ENCODE data around the gene ZSWIM8. TPM values are rescaled to one million over a fixed set of nuclear protein-coding genes. Genes with fewer than 3 reads are reported as not detected.
A peak's percentile ranks its signal among the peaks of the same experiment; 100 is the strongest.

ZSWIM8 gene
- total and polyA plus RNA-seq, 8 donors, result 43.4 to 325 (median 79.6) TPM

DNA sequence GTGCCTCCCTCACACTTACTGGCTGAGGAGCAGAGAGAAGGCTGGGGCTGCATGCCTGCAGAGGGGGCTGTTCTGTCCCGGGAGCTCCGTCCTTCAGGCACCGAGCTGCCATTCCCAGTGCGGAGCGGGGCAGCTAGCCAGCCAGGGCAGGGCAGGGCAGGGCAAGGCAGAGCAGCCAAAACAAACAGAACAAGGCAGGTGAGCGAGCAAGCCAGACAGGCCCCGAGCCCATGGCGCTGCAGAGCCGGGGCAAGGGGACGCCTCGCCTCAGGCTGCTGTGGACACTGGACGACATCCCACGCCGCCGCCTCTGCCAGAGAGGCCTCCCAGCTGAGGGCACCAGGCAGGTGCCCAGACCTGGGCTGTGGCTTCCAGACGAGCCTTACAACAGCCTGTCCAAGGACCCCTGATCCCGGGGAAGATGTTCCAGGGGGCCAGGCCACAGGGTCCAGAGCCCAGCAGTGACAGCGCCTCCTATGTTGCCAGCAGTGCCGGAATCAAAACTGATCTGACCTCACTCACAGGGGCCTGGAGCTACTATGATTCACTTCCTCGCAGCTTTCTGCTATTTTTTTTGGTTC lies 34.2 kb downstream of the ZSWIM8 start:
- Histone ChIP-seq H3K9me3 (no peaks in the 10 kb centered on the region), H3K27ac (peak overlapping the region; percentile 33 to 76 (median 69)), H3K4me3 (peak overlapping the region in 1 of 4 donors; percentile 11), H3K36me3 (peaks cover 25 to 88% (median 70%) of the 10 kb centered on the region in 4 donors), H3K27me3 (no peaks in the 10 kb centered on the region), H3K4me1 (peaks cover 12 to 54% (median 22%) of the 10 kb centered on the region in 4 donors)
- 38 to 54% (median 46%) methylated on average over 3 to 20 of the region's 20 CpGs for WGBS, 5 donors
- intact Hi-C loops (cut with DNase I; ENCODE audit: low total_unique reads), result no loop called here
- peak; percentile 84 to 94 for DNase-seq
- no peak for TF ChIP-seq CTCF (IDR thresholded peaks at IDR 0.05)
- TF ChIP-seq EP300 (IDR thresholded peaks at IDR 0.05), result no peak
- TF ChIP-seq POLR2AphosphoS5 (IDR thresholded peaks at IDR 0.05), result peak in 2 of 3 donors; percentile 40 to 47
- no peak for TF ChIP-seq POLR2A (IDR thresholded peaks at IDR 0.05)

DNA sequence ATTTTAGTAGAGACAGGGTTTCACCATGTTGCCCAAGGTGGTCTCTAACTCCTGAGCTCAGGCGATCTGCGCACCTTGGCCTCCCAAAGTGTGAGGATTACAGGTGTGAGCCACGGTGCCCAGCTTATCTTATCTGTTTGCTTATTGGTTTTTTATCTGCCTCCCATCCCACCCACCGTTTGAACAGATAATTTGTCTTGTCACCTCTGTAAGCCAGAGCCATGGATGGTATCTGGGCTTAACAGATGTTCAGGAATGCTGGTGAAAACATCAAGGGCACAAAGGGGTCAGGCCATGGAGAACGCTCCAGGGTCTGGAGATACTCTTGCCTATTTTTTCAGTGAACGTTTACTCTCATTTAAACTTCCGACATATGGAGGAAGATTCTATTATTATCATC lies 38.0 kb downstream of the ZSWIM8 start:
- Histone ChIP-seq H3K4me1 (peaks cover 12 to 19% (median 18%) of the 10 kb centered on the region in 4 donors), H3K9me3 (no peaks in the 10 kb centered on the region), H3K4me3 (no peak overlapping the region), H3K27me3 (no peaks in the 10 kb centered on the region), H3K27ac (no peak overlapping the region), H3K36me3 (peaks cover 29 to 85% (median 70%) of the 10 kb centered on the region in 4 donors)
- WGBS, 5 donors, result 64 to 79% (median 74%) methylated on average over 7 of the region's 7 CpGs
- DNase-seq, result no peak
- intact Hi-C loops (cut with DNase I; ENCODE audit: low total_unique reads), result no loop called here
- TF ChIP-seq POLR2A (IDR thresholded peaks at IDR 0.05), result no peak
- no peak for TF ChIP-seq CTCF (IDR thresholded peaks at IDR 0.05)
- TF ChIP-seq POLR2AphosphoS5 (IDR thresholded peaks at IDR 0.05), result no peak
- TF ChIP-seq EP300 (IDR thresholded peaks at IDR 0.05), result no peak

DNA sequence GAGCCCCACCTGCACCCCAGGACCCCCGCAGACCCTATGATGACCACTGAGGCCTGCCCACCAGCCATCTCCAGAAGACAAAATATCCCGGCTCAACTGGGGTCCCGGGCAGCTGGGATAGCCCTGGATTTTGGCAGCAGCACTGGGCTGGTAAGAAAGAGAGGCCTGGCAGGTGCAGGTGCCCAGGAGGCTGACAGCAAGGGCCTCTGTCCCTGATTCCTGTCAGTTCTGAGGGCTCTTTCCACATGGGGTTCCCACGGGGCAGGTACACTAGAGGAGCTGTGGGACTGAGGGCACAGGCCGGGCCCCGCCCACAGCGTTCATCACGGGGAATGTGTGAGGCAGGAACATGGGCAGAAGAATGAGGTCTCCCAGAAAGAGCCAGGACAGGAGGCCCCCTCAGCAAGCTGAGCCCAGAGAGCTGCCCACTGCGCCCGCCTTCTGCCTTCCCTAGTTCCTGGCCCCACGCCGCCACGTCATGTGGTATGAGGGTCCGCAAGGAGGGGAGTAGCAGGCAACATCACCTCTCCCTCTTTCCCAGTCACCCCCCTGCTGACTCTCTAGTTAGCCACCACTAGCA lies 38.8 kb downstream of the ZSWIM8 start:
- intact Hi-C loops (cut with DNase I; ENCODE audit: low total_unique reads), result no loop called here
- WGBS, 5 donors, result 96 to 98% (median 97%) methylated on average over 12 to 14 of the region's 14 CpGs
- Histone ChIP-seq H3K27me3 (no peaks in the 10 kb centered on the region), H3K4me1 (peaks cover 8 to 10% (median 9%) of the 10 kb centered on the region in 4 donors), H3K36me3 (peaks cover 29 to 87% (median 73%) of the 10 kb centered on the region in 4 donors), H3K4me3 (no peak overlapping the region), H3K9me3 (no peaks in the 10 kb centered on the region), H3K27ac (no peak overlapping the region)
- DNase-seq, result no peak
- no peak for TF ChIP-seq CTCF (IDR thresholded peaks at IDR 0.05)
- TF ChIP-seq POLR2AphosphoS5 (IDR thresholded peaks at IDR 0.05), result no peak
- no peak for TF ChIP-seq POLR2A (IDR thresholded peaks at IDR 0.05)
- TF ChIP-seq EP300 (IDR thresholded peaks at IDR 0.05), result no peak

DNA sequence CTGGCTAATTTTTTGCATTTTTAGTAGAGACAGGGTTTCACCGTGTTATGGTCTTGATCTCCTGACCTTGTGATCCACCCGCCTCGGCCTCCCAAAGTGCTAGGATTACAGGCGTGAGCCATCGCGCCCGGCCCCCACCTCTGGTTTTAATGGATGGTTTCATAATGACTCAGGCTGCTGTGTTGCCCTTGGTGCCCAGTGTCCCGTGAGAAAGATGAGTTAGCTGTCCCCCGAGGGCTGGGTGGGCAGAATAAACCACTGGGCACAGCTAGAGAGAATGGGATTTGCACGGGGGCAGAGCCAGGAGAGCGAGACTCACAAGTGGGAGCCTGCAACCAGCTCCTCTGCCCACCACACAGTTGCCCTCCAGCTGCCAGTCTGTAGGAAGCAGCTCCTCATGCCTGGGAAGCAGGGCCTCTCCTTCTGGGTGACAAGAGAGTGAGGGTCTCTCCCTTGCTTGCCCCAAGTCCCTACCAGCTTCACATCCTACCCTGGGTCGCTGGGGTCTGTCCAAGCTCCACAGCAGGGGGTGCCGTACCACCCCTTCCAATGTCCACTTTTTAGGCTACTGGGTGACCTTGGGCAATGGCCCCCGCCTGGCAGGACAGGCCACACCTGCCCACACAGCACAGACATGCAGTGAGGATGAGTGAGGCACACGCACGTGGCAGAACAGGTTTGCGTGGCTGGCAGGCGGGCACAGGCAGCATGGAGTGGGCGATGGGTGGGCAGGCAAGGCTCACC lies 42.1 kb downstream of the ZSWIM8 start:
- no peaks in the 10 kb centered on the region for H3K9me3 ChIP-seq
- TF ChIP-seq EP300 (IDR thresholded peaks at IDR 0.05) (no peak), POLR2A (IDR thresholded peaks at IDR 0.05) (no peak)
- H3K36me3 ChIP-seq, result peaks cover 29 to 88% (median 68%) of the 10 kb centered on the region in 4 donors
- 91 to 96% (median 94%) methylated on average over 16 to 19 of the region's 19 CpGs for WGBS, 5 donors
- intact Hi-C loops (cut with DNase I; ENCODE audit: low total_unique reads), result no loop called here
- H3K4me3 ChIP-seq, result no peak overlapping the region
- H3K27ac ChIP-seq, result no peak overlapping the region
- H3K27me3 ChIP-seq, result no peaks in the 10 kb centered on the region
- DNase-seq, result no peak
- no peaks in the 10 kb centered on the region for H3K4me1 ChIP-seq

Data from stomach (tissue), 9 donors.